Glutamatergic neuron (in vitro differentiated cells): ENCODE measurements around the gene CLC. TPM values are rescaled to one million over a fixed set of nuclear protein-coding genes. Genes with fewer than 3 reads are reported as not detected.
"Not testable (repeated sequence)": the region's sequence is repeated elsewhere in the genome, so short reads cannot be mapped to it uniquely, and the experiment has no call there.

Experiments
- DNase-seq: peaks from one replicate; pipeline ENCODE4 v3.0.0; 2022
- H3K27ac Mint-ChIP-seq: one replicate; pipeline ENCODE4 v1.8.0; 2020; ENCODE audit warnings: mild to moderate bottlenecking, mixed read lengths, inconsistent platforms; ENCODE audit not compliant: unreplicated experiment
- H3K27me3 Mint-ChIP-seq: one replicate; pipeline ENCODE4 v1.8.0; 2020; ENCODE audit warnings: mild to moderate bottlenecking, moderate library complexity, mixed read lengths, inconsistent platforms; ENCODE audit not compliant: unreplicated experiment
- H3K36me3 Mint-ChIP-seq: one replicate; pipeline ENCODE4 v1.8.0; 2020; ENCODE audit warnings: mild to moderate bottlenecking, mixed read lengths, inconsistent platforms; ENCODE audit not compliant: unreplicated experiment
- H3K4me1 Mint-ChIP-seq: one replicate; pipeline ENCODE4 v1.8.0; 2020; ENCODE audit warnings: mild to moderate bottlenecking, low read depth, mixed read lengths, inconsistent platforms; ENCODE audit not compliant: unreplicated experiment
- H3K4me3 Mint-ChIP-seq: one replicate; pipeline ENCODE4 v1.8.0; 2020; ENCODE audit warnings: mild to moderate bottlenecking, mixed read lengths, inconsistent platforms; ENCODE audit not compliant: unreplicated experiment
- H3K9me3 Mint-ChIP-seq: one replicate; pipeline ENCODE4 v1.8.0; 2020; ENCODE audit warnings: mild to moderate bottlenecking, moderate library complexity, mixed read lengths, inconsistent platforms; ENCODE audit not compliant: unreplicated experiment
- total RNA-seq: library from RNA; stranded (reverse); fragmentation: NEBNext Ultra II Directional; extraction: Animal tissue kit (Norgen Biotek cat#: 25700); gene quantifications from one replicate; pipeline ENCODE4 v1.2.1, GENCODE V29; 2021; ENCODE audit not compliant: unreplicated experiment
- TF ChIP-seq, protein P1 (sequence below): fragments of 200-600 bp; sonication (generic); IDR thresholded peaks from one replicate; pipeline ENCODE4 v1.5.0; 2021; ENCODE audit not compliant: partially characterized antibody, unreplicated experiment

Gene CLC
- total RNA-seq, 1 donor from 2014 or later: not detected

GRCh38 chr19:39725995-39726394 is 11.8 kb downstream of the CLC start:
- no peaks in the 10 kb centered on the region for H3K4me1 Mint-ChIP-seq
- H3K9me3 Mint-ChIP-seq: no peaks in the 10 kb centered on the region
- H3K36me3 Mint-ChIP-seq: no peaks in the 10 kb centered on the region
- DNase-seq: no peak
- TF ChIP-seq, protein P1, sequence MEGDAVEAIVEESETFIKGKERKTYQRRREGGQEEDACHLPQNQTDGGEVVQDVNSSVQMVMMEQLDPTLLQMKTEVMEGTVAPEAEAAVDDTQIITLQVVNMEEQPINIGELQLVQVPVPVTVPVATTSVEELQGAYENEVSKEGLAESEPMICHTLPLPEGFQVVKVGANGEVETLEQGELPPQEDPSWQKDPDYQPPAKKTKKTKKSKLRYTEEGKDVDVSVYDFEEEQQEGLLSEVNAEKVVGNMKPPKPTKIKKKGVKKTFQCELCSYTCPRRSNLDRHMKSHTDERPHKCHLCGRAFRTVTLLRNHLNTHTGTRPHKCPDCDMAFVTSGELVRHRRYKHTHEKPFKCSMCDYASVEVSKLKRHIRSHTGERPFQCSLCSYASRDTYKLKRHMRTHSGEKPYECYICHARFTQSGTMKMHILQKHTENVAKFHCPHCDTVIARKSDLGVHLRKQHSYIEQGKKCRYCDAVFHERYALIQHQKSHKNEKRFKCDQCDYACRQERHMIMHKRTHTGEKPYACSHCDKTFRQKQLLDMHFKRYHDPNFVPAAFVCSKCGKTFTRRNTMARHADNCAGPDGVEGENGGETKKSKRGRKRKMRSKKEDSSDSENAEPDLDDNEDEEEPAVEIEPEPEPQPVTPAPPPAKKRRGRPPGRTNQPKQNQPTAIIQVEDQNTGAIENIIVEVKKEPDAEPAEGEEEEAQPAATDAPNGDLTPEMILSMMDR: no peak
- H3K27me3 Mint-ChIP-seq: no peaks in the 10 kb centered on the region
- H3K4me3 Mint-ChIP-seq: no peak overlapping the region
- no peak overlapping the region for H3K27ac Mint-ChIP-seq

DNA sequence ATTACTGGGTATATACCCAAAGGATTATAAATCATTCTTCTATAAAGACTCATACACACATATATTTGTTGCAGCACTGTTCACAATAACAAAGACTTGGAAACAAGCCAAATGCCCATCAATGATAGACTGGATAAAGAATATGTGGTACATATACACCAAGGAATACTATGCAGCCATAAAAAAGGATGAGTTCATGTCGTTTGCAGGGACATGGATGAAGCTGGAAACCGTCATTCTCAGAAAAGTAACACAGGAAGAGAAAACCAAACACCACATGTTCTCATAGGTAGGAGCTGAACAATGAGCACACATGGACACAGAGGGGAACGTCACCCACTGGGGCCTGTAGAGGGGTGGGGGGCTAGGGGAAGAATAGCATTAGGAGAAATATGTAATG is 17.7 kb downstream of the CLC start:
- H3K4me1 Mint-ChIP-seq, H3K36me3 Mint-ChIP-seq, H3K9me3 Mint-ChIP-seq, H3K27ac Mint-ChIP-seq, H3K27me3 Mint-ChIP-seq, H3K4me3 Mint-ChIP-seq, DNase-seq: not testable (repeated sequence)

DNA sequence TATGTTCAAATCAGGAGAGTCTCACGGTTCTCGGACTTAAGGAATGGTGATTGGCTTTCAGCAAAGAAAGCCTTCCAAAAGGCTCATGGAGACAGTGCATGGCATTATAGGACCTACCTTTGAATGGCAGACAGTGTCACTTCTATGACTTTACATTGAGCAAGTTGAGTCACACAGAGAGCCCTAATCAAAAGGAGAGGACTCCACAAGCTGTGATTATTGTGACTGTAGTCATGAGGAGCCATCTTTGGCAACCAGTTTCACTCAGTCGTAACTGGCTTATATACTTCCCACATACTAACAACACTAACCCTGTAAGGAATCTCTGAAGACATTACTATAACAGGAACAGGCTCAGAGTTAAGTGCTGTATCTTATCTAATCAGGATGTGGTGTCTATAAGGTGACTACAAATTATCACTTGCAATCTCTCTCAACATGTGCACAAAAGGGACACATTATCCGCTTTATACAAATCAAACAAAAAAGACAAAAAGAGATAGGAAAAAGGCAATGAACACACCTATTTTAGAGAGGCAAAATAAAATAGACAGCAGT is 27.4 kb downstream of the CLC start:
- no peak overlapping the region for H3K4me3 Mint-ChIP-seq
- no peak for DNase-seq
- no peak overlapping the region for H3K27ac Mint-ChIP-seq
- peaks cover 3% of the 10 kb centered on the region for H3K27me3 Mint-ChIP-seq
- H3K36me3 Mint-ChIP-seq: no peaks in the 10 kb centered on the region
- no peaks in the 10 kb centered on the region for H3K9me3 Mint-ChIP-seq
- TF ChIP-seq, protein P1: no peak
- no peaks in the 10 kb centered on the region for H3K4me1 Mint-ChIP-seq

GRCh38 chr19:39709026-39709872 is 28.6 kb downstream of the CLC start:
- DNase-seq: no peak
- Mint-ChIP-seq H3K4me1 (no peaks in the 10 kb centered on the region), H3K27ac (no peak overlapping the region), H3K36me3 (no peaks in the 10 kb centered on the region), H3K27me3 (peaks cover 3% of the 10 kb centered on the region), H3K9me3 (no peaks in the 10 kb centered on the region), H3K4me3 (no peak overlapping the region)
- TF ChIP-seq, protein P1: no peak

- no peak overlapping the region for H3K4me3 Mint-ChIP-seq
- DNase-seq: no peak
- H3K27ac Mint-ChIP-seq: no peak overlapping the region
- H3K4me1 Mint-ChIP-seq: no peaks in the 10 kb centered on the region
- H3K9me3 Mint-ChIP-seq: no peaks in the 10 kb centered on the region
- H3K27me3 Mint-ChIP-seq: peaks cover 3% of the 10 kb centered on the region
- TF ChIP-seq, protein P1: no peak
- H3K36me3 Mint-ChIP-seq: no peaks in the 10 kb centered on the region
Observed at GRCh38 chr19:39708594-39708993, 29.2 kb downstream of the CLC start.
